Activated effector memory CD4-positive, alpha-beta T cell treated with Interleukin-2 at 50 U/mL for 16 hours (primary cell): Measurements from ENCODE around the gene NHERF1.

ENCODE experiments used
- DNase-seq: peaks from one replicate; pipeline ENCODE4 v3.0.0-alpha.2; 2020

NHERF1 gene

DNA sequence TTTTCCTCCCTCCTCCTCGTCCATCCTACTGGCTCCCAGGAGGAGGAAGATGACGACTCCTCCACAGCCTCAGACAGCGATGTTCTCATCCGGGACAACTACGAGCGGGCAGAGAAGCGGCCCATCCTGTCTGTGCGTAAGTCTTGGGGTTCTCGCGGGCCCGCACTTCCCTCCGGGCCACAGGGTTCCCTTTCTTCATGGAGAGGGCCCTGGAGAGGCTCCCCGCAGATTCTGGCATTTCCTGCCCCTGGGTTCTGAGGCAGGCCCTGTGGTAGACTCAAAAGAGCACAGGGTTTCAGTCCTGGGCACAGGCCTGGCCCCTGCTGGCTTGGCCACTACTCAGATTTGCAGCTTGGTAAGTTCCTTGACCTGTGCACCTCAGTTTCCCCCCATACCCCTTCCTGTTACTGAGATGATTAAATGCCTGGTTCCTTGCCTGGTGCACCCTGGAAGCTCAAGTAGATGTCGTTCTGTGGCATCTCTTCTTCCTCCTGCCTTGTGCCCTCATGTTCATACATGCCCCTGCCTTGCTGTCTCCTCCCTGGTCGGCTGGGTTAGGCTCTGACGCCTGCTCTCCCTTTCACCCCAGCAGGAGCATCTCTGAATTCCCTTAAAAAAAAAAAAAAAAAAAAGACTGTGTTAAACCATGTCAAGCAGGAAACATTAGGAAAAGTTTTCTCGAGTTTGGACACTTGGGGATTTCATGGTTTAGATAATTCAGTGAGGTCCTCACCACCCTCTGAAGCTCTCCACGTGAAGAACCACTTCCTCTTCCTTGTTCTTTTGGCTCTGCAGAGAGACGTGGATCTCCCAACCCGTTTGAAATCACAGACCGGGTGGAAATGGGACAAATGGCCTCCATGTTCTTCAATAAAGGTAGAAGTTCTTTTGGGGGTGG is 42.0 kb downstream of the NHERF1 start:
- no peak for DNase-seq

DNA sequence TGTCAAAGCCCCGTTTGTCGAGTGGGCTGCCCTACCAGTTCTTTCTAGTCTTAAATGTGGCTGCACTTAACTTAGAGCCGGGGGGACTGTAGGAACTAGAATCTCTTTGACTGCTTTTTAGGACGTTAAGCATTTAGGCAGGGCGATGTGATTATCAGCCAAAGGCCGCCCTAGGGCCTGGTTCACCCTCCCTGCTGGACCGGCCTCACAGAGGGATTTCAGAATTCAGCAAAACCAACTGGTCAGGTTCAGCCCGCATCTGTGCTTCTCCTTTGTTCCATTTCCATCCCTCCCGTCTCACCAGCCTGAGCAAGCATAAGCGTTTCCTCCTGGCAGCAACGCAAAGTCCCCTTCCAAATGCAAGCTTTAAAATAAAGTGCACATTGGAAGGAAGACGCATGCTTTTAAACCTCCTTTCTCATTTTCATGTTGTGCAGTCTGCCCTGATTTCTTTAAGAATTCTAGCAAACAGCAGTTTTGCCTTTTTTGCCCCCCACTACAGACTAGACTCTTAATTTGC is 44.2 kb downstream of the NHERF1 start:
- DNase-seq: no peak

DNA sequence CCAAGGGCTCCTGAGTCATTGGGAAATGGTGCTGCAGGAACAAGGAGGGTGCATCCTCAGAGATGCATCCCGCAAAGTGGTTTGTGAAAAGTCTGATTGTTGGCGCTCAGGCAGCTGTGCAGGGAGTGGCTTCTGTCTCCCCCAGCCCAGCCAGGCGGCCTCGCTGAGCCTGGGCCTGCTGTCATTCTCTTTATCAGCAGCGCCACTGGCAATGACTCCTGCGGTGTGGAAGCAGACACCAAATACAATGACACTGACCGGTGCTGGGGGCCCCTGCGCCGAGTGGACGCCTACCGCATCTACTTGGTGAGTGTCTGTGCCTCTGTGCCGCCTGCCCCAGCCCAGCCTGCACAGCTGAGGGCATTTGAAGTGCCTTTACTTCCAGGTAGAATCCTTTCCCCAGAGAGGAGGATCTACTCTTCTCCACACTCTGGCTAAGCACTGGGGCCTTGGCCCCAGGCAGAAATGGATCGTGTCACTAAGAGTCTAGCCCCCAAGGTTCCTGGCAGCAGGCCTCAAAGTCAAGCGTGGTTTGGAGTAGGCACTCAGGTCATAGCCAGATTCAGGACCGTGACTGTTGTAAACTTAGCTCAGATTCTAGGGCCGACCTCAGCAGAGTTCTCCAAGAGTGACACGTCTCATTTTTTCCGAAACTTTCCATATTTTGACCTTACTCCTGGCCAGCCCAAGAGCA is 47.0 kb downstream of the NHERF1 start:
- DNase-seq: no peak

DNA sequence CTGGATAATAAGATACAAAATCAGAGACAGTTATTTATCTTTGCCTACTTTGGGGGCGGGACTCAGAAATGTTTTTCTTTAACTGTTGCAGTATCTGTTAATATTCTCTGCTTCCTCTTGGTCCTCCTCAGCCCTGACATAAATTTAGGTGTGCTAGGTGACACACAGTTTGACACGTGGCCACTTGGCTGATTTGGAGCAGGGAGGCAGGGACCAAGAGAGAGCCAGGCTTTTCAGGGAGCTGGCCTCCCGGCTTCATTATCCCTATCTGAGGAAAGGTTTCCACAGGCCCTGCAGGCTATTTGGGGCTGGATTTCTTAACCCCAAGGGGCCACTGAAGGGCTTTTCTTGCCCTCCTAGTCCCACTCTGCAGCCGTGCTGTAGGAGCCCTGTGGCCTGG is 47.8 kb downstream of the NHERF1 start:
- DNase-seq: no peak

DNA sequence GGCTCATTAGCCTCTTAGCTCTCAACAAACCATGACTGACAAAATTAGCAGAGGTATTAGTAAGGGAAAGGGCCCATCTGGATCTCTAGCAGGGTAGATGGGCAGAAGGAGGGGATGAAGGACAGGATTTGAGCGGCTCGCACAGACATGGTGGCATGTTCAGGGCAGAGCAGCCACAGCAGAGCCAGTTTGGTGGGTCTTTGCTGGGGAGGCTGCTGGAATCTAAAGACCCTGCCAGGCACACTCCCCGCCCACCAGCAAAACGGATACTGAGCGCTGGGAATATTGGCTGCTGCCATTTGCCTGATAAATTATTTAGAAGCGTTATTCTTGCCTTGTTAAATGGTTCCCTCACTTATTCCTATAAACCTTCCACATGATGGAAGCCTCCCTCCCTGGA is 48.4 kb downstream of the NHERF1 start:
- no peak for DNase-seq

DNA sequence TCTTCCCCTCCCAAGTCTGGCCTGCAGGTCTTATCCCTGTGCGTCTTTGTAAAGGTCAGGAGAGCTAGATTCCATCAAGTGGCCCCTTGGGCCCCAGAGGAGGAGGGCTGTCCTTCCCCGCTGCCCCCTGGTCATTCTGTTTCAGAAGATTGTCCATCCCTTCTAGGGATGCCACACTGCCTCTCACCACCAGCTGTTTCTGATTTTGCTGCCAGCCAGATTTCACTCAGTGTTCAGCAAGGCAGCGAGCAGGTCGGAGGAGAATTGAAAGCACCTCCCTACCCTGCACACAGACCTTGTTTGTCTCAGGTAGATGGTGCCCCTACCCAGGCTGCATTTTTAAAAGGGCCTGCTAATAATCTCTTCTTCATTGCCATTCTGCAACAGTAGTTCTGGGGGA is 49.4 kb downstream of the NHERF1 start:
- DNase-seq: no peak

DNA sequence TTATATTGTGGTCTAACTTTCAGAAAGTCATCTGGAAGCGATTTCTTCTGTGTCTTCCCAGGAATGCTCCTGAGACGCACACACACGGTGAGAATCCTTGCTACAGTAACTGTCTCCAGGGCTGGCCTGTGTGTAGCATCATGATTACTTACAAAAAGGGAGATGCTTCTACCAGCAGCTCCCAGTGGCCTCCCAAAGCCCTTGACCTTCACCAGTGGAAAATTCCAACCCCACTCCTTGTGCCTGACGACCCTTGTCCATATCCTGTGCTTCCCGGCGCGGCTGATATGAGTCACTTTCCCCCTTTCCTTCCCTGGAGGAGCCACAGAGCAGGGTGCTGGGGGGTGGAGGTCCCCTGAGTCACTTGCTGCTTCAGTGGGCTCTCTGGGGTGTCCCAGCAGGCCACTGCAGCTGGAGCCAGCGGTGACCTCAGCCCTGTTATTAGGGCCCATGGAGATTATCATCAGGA is 49.8 kb downstream of the NHERF1 start:
- no peak for DNase-seq

DNA sequence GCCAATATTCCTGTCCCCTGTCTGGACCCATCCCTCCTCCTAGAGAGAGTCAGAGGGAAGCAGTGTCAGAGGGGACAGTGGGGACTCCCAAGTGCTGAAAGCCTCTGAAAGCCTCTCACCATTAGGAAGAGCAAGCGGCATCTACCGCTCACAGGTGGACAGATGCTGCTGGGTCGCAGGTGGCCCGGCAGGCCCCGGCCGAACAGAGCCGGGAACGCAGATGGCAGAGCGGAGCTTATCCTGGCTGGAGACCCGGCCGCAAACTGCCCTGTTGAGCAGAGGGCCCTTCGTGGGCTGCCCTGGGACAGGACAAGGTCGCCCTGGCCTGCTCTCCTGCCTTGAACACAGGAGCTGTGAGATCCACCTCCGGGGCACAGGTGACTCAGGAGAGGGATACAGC is 50.7 kb downstream of the NHERF1 start:
- no peak for DNase-seq

DNA sequence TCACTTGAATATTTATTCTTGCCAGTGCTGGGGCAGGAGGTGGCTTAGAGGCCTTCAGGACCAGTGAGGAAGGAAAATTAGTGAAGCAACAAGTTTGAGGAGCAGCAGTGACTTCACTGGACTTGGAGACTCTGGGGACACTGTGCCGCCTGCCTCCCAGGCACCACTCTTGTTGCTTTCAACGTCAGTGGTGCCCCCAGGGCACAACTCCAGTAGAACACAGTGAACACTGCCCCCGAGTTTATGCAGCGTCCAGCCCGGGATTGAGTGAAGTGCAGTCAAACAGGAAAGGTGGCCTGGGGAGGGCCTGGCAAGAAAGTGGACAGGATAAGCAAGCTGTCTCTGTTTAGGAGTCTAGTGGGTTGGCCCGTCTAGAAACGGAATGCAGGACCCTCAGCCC is 52.1 kb downstream of the NHERF1 start:
- DNase-seq: no peak

DNA sequence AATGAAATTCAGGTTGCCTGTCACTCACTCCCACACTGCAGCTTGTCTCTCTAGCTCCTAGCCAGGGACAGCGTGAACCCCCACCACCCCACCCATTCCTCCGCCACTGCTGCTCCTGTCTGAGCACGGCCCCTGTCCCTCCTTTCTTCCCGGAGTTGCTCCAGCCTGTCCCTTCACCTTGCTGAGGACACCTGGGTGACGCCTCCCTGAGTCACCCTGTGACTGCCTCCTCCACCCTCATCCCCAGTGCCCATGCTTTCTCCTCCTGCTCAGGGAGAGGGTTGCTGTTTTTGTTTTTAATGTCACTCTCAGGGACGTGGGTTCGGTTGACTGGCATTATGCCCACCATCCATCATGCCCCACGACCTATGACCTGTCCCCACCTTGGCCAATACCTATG is 53.5 kb downstream of the NHERF1 start:
- no peak for DNase-seq

DNA sequence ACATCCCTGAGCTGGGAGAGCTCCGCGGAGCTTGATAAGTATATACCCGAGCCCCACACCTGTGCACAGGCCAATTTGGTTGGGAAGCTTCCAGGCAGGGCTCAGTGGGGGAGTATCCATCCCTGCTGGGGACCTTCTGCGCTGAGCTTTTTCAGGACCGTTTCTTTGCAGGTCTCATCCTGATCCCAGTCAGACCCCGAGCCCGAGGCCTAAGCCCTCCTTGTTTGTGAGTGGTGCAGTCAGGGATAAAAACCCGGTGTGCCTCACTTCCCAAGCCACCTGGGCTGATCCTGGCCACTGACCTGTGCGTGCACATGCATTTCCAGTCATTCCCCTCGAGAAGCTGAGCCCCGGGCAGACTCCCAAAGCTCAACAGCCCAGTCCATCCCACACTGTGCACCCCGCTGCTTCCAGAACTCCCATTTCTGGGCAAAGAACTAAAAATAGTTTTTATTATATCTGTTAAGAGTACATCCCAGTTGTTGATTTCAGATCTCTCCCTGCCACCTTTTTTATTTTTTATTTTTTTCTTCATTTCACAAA is 55.0 kb downstream of the NHERF1 start:
- no peak for DNase-seq

DNA sequence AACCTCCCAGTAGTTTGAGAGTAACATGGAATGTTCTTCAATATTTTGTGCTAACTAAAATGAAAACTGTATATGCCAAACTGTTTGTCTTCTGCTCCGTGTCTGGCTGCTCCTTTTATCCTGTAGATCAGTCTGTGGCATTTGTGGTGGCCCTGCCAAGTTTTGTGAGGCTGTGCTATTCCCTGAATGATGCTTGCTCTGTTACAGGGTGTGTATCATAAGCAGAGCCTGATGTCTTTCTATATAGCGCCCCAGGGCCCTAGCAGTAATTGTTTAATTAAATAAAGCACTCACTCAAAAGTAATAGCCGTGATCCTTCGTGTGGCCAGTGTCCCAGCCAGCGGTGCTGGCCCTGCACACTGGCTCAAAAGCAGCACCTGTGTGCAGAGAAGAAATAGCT is 55.5 kb downstream of the NHERF1 start:
- DNase-seq: no peak

DNA sequence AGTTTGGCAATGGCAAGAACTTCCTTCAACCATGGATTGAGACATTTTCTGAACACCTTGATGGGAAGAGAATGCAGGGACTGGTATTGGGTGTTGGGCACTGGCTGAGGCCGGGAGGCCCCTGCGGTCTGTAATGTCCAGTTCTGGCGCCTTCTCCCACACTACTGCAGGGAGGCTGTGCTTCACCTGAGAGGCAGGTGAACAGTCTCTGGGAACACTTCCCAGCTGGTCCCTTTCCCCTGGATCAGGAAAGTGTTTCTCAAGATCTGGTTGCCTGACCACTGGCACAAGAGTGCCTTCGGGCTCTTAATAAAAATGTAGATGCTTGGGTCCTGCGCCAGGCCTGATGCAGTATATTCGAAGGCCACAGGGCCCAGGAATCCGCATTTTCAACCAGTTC is 56.3 kb downstream of the NHERF1 start:
- no peak for DNase-seq

DNA sequence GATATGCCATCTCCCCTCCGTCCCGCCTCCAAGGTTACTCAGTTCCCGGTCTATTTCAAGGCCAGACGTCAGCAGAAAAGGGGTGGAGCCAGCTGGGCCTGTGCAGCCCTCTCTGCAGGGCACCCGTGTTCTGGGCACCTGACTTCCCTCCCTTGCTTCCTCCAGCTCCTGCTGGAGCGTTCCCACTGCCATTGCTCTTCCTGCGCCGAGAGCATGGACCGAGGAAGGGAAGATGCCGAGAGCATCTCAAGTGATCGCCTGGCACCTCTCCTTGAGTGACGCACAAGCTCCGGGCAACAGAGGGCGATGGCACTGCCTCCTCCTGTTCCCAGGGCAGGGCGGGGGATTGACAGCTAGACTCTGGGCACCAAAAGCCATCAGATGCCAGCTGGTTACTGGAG is 57.2 kb downstream of the NHERF1 start:
- no peak for DNase-seq

DNA sequence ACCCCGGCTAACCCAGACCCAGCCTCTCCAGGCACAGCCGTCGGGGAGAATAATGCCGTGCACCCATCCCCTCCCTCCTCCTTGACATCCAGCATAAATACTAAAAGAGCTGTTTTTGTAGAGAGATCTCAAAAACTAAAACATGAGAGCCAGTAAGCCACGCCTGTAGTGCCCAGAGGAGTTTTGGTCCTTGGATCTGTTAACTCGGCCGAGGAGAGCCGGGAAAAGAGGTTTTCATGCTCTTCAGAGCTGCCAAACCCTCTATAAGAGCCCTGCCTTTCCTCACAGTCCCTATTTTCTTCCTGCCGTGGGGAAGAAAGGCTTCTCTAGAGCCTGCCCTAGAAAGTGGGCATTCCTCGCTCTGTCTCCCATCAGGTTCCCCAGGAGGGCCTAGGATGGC is 57.9 kb downstream of the NHERF1 start:
- no peak for DNase-seq

DNA sequence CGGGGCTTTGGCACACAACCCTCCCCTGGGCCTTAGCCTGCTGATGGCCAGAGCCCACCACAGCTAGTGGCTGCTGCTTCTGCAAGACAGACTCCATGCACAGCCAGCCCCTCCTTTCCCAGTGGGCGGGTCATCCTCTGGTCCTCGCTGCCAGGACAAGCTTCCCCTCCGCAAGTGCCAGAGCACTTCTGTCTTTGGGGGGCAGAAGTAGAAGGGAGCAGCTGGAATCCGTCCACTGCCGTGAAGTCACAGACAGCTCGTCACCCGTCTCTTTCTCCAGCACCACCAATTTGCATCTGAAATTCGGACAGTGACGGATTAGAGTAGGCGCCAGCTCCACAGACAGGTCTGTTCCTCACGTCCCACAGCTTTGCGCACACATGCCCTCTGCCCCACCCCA is 59.0 kb downstream of the NHERF1 start:
- DNase-seq: no peak

DNA sequence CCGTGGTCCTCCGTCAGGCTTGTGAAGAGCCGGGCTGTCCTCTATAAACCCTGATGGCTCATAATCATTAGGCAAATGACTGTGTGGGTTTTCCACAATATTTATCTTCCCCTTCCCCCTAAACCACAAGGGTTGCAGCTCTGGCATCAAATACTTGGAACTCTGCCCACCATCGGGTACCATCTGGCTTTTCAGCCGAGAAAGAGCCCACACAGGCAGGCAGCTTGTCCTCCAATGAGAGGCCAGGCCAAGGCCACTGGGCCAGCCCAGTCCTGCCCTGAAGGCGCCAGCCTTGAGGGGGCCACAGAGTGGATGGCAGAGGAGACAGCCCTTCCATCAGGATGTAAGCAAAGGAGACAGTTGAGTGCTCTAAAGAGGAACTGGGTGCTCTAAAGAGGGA is 59.5 kb downstream of the NHERF1 start:
- no peak for DNase-seq

DNA sequence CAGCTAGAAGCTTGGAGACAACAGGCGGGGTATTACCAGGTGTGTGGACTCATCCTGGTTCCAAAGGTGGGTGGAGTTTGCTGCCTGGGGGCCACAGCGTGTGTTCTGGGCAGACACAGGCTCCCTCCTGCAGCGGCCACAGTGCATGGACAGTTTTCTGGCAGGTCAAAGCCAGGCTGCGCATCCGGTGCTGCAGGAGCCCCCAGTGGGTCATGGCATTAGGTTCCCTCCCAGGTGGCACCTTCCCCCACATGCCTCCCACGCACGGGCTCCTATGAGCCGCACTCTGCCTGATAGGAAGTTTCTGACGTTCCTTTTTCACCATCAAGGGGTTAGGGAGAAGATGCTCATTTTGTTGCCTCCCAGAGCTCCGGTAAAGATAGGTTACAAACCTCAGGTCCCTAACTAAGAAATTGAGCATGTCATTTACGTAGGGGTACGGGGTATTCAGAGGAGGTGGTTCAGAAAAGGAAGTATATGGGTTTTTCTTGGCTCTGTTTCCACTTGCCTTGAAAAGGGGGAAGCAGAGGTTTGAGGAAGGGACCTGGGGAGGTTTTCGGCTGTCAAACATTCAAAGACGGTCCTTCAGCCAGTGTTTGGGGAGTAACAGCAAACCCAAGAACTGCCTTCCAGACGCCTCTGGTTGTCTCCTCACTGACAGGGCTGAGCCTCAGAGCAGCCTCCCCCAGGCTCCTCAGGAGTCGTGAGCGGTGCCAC is 60.4 kb downstream of the NHERF1 start:
- no peak for DNase-seq

DNA sequence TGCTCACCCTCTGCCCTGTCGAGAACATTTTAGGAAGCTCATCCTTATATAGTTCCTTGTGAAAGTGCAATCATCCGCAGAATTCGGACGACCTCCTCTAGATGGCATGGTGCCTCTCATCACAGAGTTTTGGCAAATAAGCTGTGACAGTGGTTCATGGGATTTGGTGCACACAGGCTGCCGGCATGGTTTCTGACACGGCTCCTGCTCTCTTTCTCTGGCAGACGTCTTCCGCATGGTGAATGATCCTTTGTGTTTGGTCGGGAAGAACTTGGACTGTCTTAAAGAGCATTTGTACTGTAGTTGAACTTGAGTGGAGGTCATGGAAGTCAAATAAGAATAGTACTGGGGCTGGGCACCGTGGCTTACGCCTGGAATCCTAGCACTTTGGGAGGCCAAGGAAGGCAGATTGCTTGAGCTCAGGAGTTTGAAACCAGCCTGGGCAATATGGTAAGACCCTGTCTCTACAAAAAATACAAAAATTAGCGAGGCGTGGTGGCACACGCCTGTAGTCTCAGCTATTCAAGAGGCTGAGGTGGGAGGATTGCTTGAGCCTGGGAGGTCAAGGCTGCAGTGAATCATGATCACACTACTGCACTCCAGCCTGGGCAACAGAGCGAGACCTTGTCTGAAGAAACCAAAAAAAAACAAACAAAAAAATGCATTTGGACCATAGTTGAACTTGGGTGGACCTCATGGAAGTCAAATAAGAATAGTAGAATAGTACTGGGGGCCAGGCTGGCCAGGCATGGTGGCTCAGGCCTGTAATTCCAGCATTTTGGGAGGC is 62.5 kb downstream of the NHERF1 start:
- DNase-seq: no peak

DNA sequence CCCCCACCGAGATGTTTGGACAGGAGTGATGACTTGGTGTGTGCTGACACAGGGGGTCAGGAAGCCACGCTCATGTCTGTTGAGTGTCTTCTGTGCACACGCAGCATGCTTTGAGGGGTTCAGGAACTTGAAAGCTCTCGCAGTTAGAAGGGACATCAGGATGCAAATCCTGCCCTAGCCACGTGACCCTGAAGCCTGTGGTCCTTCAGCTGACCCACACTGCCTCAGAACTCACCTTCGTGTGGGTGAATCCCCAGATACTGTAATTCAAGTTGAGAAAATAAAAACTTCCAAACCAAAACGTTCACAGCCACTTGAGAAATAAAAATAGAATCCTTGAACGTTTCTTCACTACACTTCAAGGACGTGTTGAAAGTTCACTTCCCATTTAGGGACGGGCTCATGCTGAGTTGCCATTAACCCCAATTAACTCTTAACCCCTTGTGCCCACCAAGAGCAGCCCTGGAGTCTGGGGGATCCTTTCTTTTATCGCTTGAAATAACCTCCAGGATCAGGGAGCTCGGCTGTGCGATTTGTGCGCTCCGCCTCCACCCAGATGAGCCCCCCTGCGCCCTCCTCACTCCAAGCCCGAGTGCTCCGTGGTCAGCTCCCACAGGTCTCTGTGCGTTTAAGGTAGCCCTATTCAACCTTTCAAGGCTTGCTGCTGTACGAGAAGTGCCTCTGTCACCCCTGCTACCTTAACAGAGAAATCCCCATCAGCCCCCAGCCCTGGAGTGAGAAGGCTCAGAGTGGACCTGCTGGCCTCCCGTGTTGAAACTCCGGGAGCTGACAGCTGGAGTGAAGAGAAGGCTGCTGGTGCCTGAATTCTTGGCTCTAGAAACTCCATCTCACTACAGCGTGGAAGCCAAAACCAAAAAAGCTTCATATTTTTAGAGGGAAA is 63.9 kb downstream of the NHERF1 start:
- DNase-seq: no peak

DNA sequence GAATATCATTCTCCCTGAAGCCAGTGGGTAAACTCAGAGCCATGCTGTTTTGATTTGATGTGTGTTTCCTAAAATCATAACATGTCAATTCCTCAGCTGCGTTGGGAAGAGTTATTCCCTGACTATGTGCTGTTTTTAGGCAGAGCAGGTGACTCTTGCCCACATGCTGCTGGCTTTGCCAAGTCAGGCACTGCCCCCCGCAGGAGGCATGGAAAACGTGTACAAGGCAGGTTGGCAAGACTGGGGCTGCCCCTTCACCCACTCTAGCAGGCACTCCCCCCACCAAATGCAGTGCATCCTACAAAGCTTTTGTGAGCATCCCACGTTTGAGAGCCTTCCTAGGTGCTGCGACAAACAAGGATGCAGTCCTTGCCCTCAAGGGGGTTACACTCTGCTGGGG is 66.0 kb downstream of the NHERF1 start:
- DNase-seq: no peak
